Stimulated activated CD8-positive, alpha-beta memory T cell treated with anti-CD3 and anti-CD28 coated beads, Interleukin-15, amount 100 ng/mL, for 48 hours (primary cell): ENCODE data around the gene OR10J4.
"Not testable (repeated sequence)": the region's sequence is repeated elsewhere in the genome, so short reads cannot be mapped to it uniquely, and the experiment has no call there.

ENCODE experiments used
- DNase-seq, 2 donors: peaks; one replicate each; pipeline ENCODE4 v3.0.0-alpha.2; 2020; ENCODE audit warnings: low read depth in 2 of 2

The OR10J4 gene

GRCh38 chr1:159431904-159432303, at the start of gene OR10J4:
Gene OR10J4 (plus strand): TSS chr1:159432204.
- DNase-seq, result no peak

- no peak for DNase-seq
Measured at GRCh38 chr1:159406821-159407220, 25.2 kb upstream of the OR10J4 start.

GRCh38 chr1:159408862-159409400, 23.1 kb upstream of the OR10J4 start:
- no peak for DNase-seq

- no peak for DNase-seq
Measured at GRCh38 chr1:159421821-159422220, 10.2 kb upstream of the OR10J4 start.

- DNase-seq, result no peak
Measured at GRCh38 chr1:159428536-159428935, 3.5 kb upstream of the OR10J4 start.

GRCh38 chr1:159429074-159429861, 2.7 kb upstream of the OR10J4 start:
- no peak for DNase-seq

- DNase-seq, result no peak
Measured at GRCh38 chr1:159430985-159431384, 1.0 kb upstream of the OR10J4 start.

- no peak for DNase-seq
Measured at GRCh38 chr1:159436469-159436868, 4.5 kb downstream of the OR10J4 start.

- no peak for DNase-seq
Measured at GRCh38 chr1:159439422-159439821, 7.4 kb downstream of the OR10J4 start, which contains the start of gene OR10J1. Gene OR10J1 (plus strand): TSS chr1:159439722. CDS start chr1:159439792, 70 bp downstream.

- DNase-seq, result no peak
Measured at GRCh38 chr1:159441360-159441759, 9.4 kb downstream of the OR10J4 start.

- no peak for DNase-seq
Measured at GRCh38 chr1:159442428-159442827, 10.4 kb downstream of the OR10J4 start.

GRCh38 chr1:159443066-159443750, 11.2 kb downstream of the OR10J4 start:
- no peak for DNase-seq

GRCh38 chr1:159444511-159444910, 12.5 kb downstream of the OR10J4 start:
- DNase-seq, result no peak

- no peak for DNase-seq
Measured at GRCh38 chr1:159448181-159448580, 16.2 kb downstream of the OR10J4 start.

GRCh38 chr1:159449605-159450004, 17.6 kb downstream of the OR10J4 start:
- DNase-seq, result not testable (repeated sequence)

GRCh38 chr1:159459551-159459950, 27.5 kb downstream of the OR10J4 start:
- DNase-seq, result no peak

- no peak for DNase-seq
Measured at GRCh38 chr1:159465191-159465603, 33.2 kb downstream of the OR10J4 start.

- DNase-seq, result no peak
Measured at GRCh38 chr1:159468321-159468720, 36.3 kb downstream of the OR10J4 start.

- no peak for DNase-seq
Measured at GRCh38 chr1:159469921-159470533, 38.0 kb downstream of the OR10J4 start.

- no peak for DNase-seq
Measured at GRCh38 chr1:159473335-159473734, 41.3 kb downstream of the OR10J4 start.

GRCh38 chr1:159474926-159475325, 42.9 kb downstream of the OR10J4 start:
- DNase-seq, result no peak
